GM12874 (cell line): ENCODE data around the gene GMPR.

Experiments used
- CTCF ChIP-seq: IDR thresholded peaks from 2 replicates; pipeline ENCODE4 v1.5.1; 2011; ENCODE audit warnings: low read depth, mild to moderate bottlenecking, control low read depth, low read length, moderate library complexity; ENCODE audit not compliant: insufficient read depth

The GMPR gene

GRCh38 chr6:16227605-16228004, 10.8 kb upstream of the GMPR start:
- no peak for TF ChIP-seq CTCF

GRCh38 chr6:16228043-16228442, 10.3 kb upstream of the GMPR start:
- no peak for TF ChIP-seq CTCF

GRCh38 chr6:16228709-16229665, 9.4 kb upstream of the GMPR start:
- TF ChIP-seq CTCF: no peak

- TF ChIP-seq CTCF: no peak
Measured at GRCh38 chr6:16229700-16230099, 8.7 kb upstream of the GMPR start.

- TF ChIP-seq CTCF: no peak
Measured at GRCh38 chr6:16230953-16231352, 7.4 kb upstream of the GMPR start.

GRCh38 chr6:16232086-16232485, 6.3 kb upstream of the GMPR start:
- no peak for TF ChIP-seq CTCF

GRCh38 chr6:16236009-16236501, 2.3 kb upstream of the GMPR start:
- no peak for TF ChIP-seq CTCF
